Kidney (tissue), 14 donors: ENCODE data around the gene PTEN. TPM values are rescaled to one million over a fixed set of nuclear protein-coding genes. Genes with fewer than 3 reads are reported as not detected.
"Not testable (repeated sequence)": the region's sequence is repeated elsewhere in the genome, so short reads cannot be mapped to it uniquely, and the experiment has no call there.

ENCODE experiments used
- DNase-seq, 5 donors: peaks; one replicate each; pipeline ENCODE4 v3.0.0-alpha.2; 2013 to 2020
- FAIRE-seq: peaks from 2 replicates; lab custom pipeline; 2012; peaks lifted over from hg19 to GRCh38; lab: Jason Lieb, UNC
- H3K27ac ChIP-seq, 2 donors: one replicate each; pipeline ENCODE4 v1.7.0; 2013; ENCODE audit warnings: low read depth in 2 of 2, low read length in 2 of 2, inconsistent platforms in 1 of 2
- H3K27me3 ChIP-seq: one replicate; pipeline ENCODE4 v1.7.1; 2013; ENCODE audit warnings: low read length, inconsistent platforms; ENCODE audit not compliant: control insufficient read depth, insufficient read depth
- H3K36me3 ChIP-seq, 3 donors: one replicate each; pipeline versions ENCODE4 v1.7.0 to v1.7.1; 2013; ENCODE audit warnings: low read length in 3 of 3, control low read depth in 1 of 3, inconsistent platforms in 1 of 3; ENCODE audit not compliant: insufficient read depth in 3 of 3, control insufficient read depth in 2 of 3
- H3K4me1 ChIP-seq, 3 donors: one replicate each; pipeline versions ENCODE4 v1.7.0 to v1.7.1; 2013; ENCODE audit warnings: low read length in 3 of 3, inconsistent platforms in 1 of 3, low read depth in 1 of 3; ENCODE audit not compliant: control insufficient read depth in 2 of 3, insufficient read depth in 2 of 3
- H3K4me3 ChIP-seq, 3 donors: one replicate each; pipeline versions ENCODE4 v1.7.0 to v1.8.1; 2013; ENCODE audit warnings: low read length in 3 of 3, control low read depth in 1 of 3, inconsistent platforms in 1 of 3
- H3K9ac ChIP-seq, 3 donors: one replicate each; pipeline versions ENCODE4 v1.7.0 to v1.7.1; 2013; ENCODE audit warnings: low read length in 3 of 3, control low read depth in 1 of 3, inconsistent platforms in 1 of 3
- H3K9me3 ChIP-seq, 3 donors: one replicate each; pipeline versions ENCODE4 v1.7.0 to v1.7.1; 2013; ENCODE audit warnings: low read length in 3 of 3, control low read depth in 1 of 3, inconsistent platforms in 1 of 3; ENCODE audit not compliant: control insufficient read depth in 2 of 3, insufficient read depth in 1 of 3
- intact Hi-C: fragments of 100-400 bp; cut with DNase I; formaldehyde crosslinking; loops from one replicate; pipeline ENCODE4 v1.11.1; 2022
- polyA plus RNA-seq: library from polyadenylated mRNA; stranded (reverse); fragments of 350-450 nt; fragmentation: Illumina TruSeq; extraction: RNeasy Lipid Tissue Mini Kit (QIAGEN cat#74804); gene quantifications from one replicate; pipeline ENCODE4 v1.2.3, GENCODE V29; 2014; ENCODE audit warnings: low read depth, low replicate concordance; ENCODE audit not compliant: insufficient read depth
- total RNA-seq: library from RNA; stranded (reverse); fragmentation: NEBNext Ultra II Directional; extraction: Animal tissue kit (Norgen Biotek cat#: 25700); gene quantifications from one replicate; pipeline ENCODE4 v1.2.1, GENCODE V29; 2021
- TF ChIP-seq, protein P1 (sequence below): IDR thresholded peaks from 3 replicates; pipeline ENCODE4 v1.5.1; 2012; ENCODE audit warnings: mild to moderate bottlenecking, moderate library complexity, borderline replicate concordance; ENCODE audit not compliant: insufficient read depth; ENCODE audit errors: extremely low read depth
- donor health status: control.
- donor health status: control.
- donor health status: control.
- donor health status: control.
- donor health status: control.
- donor health status: DM: yes; HTN: yes; CAD: no.
- donor health status: Normal renal cell carcinoma (clear cell type).

Gene PTEN
- total and polyA plus RNA-seq, 2 donors from 2014 or later, result 22.3 to 154 TPM

DNA sequence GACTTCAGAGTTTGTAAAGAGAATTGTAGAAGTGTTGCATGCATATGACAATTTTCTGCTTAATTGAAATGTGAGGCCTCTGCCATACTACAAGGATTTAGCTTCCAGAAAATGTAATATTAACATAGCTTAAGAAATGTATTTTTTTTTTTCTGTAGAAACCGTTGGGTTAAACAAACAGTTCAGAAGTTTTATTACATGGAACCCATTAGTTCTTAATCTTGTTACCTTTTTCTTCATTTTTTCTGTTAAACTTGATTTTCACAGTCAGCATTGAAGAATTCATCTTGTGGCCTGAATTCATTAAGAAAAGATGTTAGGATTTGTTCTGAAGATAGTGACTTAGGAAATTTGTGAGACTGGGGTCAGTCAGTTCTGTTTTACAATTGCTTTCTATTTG is 4.9 kb downstream of the PTEN start:
- H3K4me3 ChIP-seq, result peak overlapping the region; percentile 60 to 99 (median 97)
- H3K27ac ChIP-seq, result peak overlapping the region in 1 of 2 donors; percentile 2
- FAIRE-seq, result no peak
- peaks cover 0 to 3% (median 0%) of the 10 kb centered on the region in 3 donors for H3K4me1 ChIP-seq
- H3K9me3 ChIP-seq, result no peaks in the 10 kb centered on the region
- no peaks in the 10 kb centered on the region for H3K36me3 ChIP-seq
- intact Hi-C loops, result no loop called here
- DNase-seq, result peak in 2 of 5 donors; percentile 7 to 43
- H3K9ac ChIP-seq, result peak overlapping the region in 2 of 3 donors; percentile 4 to 53
- no peaks in the 10 kb centered on the region for H3K27me3 ChIP-seq
- TF ChIP-seq, protein P1, sequence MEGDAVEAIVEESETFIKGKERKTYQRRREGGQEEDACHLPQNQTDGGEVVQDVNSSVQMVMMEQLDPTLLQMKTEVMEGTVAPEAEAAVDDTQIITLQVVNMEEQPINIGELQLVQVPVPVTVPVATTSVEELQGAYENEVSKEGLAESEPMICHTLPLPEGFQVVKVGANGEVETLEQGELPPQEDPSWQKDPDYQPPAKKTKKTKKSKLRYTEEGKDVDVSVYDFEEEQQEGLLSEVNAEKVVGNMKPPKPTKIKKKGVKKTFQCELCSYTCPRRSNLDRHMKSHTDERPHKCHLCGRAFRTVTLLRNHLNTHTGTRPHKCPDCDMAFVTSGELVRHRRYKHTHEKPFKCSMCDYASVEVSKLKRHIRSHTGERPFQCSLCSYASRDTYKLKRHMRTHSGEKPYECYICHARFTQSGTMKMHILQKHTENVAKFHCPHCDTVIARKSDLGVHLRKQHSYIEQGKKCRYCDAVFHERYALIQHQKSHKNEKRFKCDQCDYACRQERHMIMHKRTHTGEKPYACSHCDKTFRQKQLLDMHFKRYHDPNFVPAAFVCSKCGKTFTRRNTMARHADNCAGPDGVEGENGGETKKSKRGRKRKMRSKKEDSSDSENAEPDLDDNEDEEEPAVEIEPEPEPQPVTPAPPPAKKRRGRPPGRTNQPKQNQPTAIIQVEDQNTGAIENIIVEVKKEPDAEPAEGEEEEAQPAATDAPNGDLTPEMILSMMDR, result no peak

DNA sequence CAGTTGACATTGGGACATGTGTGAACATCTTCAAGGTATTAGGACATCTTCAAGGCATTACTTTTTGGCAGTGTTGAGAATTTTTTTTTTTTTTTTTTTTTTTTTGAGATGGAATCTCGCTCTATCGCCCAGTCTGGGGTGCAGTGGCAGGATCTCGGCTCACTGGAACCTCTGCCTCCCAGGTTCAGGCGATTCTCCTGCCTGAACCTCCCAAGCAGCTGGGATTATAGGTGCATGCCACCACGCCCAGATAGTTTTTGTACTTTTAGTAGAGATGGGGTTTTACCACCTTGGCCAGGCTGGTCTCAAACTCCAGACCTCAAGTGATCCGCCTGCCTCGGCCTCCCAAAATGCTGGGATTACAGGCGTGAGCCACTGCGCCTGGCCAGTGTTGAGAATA is 5.7 kb downstream of the PTEN start:
- H3K27me3 ChIP-seq, FAIRE-seq, H3K9me3 ChIP-seq, H3K36me3 ChIP-seq, DNase-seq, H3K9ac ChIP-seq, H3K4me1 ChIP-seq, intact Hi-C loops, H3K27ac ChIP-seq: not testable (repeated sequence)
- H3K4me3 ChIP-seq, result peak overlapping the region in 1 of 3 donors; percentile 60

DNA sequence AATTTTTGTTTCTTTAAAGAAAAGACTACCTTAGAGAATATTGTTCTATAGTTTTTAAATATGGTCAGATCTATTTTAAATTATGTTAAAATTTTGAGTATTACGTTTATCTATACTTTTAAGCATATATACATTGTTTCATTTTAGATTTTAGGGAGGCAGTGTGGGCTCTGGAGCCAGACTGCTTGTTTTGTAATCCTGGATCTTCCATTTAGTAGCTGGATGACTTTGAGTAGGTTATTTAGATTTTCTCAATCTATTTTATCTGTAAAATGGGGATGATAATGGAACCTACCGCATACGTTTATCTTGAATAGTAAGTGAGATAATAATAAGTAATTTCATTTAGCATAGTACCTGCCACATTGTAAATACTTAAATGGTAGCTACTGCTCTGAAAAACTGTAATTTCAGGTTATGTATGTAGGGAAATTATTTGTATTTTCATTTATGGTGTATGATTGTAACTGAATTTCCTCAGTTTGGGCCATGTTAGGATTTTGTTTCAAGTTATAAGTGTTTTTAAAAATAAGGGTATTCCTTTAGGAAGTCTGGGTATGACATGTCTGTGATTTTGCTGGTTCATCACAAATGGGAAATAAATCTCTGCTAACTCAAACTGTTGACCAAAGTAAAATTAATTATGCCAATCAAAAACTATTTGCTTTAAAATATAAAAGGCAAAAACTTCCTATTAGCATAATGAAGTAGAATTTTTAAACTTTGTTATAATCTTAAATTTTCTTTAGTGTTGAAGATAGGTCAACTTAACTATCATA is 6.5 kb downstream of the PTEN start:
- intact Hi-C loops, result no loop called here
- Histone ChIP-seq H3K36me3 (no peaks in the 10 kb centered on the region), H3K4me1 (peaks cover 0 to 3% (median 0%) of the 10 kb centered on the region in 3 donors), H3K27me3 (no peaks in the 10 kb centered on the region), H3K9ac (no peak overlapping the region), H3K4me3 (peak overlapping the region in 1 of 3 donors; percentile 35), H3K9me3 (no peaks in the 10 kb centered on the region), H3K27ac (no peak overlapping the region)
- FAIRE-seq (peak; percentile 54), DNase-seq (no peak)
- TF ChIP-seq, protein P1, result no peak

DNA sequence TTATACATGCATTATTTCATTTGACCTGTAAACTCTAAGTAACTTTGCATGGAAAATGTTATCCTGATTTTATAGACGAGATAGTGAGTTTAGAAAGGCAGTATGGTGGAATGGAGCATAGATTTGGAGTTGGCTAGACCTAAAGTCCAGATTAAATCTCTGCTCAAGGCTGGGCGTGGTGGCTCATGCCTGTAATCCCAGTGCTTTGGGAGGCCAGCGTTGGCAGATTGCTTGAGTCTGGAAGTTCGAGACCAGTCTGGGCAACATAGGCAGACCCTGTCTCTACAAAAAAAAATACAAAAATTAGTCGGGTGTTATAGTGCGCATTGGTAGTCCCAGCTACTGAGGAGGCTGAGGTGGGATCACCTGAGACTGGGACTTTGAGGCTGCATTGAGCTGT is 9.4 kb downstream of the PTEN start:
- no peak for FAIRE-seq
- H3K4me1 ChIP-seq, result peaks cover 0 to 3% (median 0%) of the 10 kb centered on the region in 3 donors

More for the DNA sequence above, 9.4 kb downstream of the PTEN start:
- H3K27me3 ChIP-seq, result no peaks in the 10 kb centered on the region
- H3K4me3 ChIP-seq, result no peak overlapping the region
- no peak overlapping the region for H3K27ac ChIP-seq
- H3K9me3 ChIP-seq, result no peaks in the 10 kb centered on the region
- DNase-seq, result no peak
- TF ChIP-seq, protein P1, result no peak
- H3K36me3 ChIP-seq, result no peaks in the 10 kb centered on the region
- H3K9ac ChIP-seq, result no peak overlapping the region
- intact Hi-C loops, result no loop called here
